Measurements from ENCODE around the gene COL1A1.

DNA sequence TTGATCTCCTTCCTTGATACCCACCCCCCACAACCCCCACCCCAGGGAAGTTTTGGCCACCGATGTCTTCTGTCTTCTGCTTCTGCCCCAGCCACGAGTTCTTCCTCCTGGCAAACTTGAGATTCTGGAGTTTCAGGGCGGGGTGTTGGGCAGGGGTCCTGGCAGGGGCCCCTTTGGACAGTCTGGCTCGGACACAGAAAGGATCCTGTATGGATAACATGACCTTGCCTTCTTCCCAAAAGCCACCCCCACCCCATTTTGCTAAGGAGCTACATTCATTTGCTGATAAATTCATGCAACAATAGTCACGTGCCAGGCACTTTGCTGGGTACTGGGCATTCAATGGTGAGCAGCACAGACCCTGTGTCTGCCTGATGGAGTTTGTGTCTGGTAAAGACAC is 5.9 kb upstream of the COL1A1 start:
- TF ChIP-seq, protein P1, sequence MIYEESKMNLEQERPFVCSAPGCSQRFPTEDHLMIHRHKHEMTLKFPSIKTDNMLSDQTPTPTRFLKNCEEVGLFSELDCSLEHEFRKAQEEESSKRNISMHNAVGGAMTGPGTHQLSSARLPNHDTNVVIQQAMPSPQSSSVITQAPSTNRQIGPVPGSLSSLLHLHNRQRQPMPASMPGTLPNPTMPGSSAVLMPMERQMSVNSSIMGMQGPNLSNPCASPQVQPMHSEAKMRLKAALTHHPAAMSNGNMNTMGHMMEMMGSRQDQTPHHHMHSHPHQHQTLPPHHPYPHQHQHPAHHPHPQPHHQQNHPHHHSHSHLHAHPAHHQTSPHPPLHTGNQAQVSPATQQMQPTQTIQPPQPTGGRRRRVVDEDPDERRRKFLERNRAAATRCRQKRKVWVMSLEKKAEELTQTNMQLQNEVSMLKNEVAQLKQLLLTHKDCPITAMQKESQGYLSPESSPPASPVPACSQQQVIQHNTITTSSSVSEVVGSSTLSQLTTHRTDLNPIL (CRISPR knock-in tag; IDR thresholded peaks at IDR 0.05; ENCODE audit: low read depth) = no peak
- no peak for TF ChIP-seq ZFP3 (CRISPR knock-in tag; IDR thresholded peaks at IDR 0.05)
- TF ChIP-seq ZNF8 (CRISPR knock-in tag; IDR thresholded peaks at IDR 0.05) = no peak
- no peak for TF ChIP-seq ZC3H10 (CRISPR knock-in tag; IDR thresholded peaks at IDR 0.05)
- no peak for TF ChIP-seq ZFP30 (CRISPR knock-in tag; IDR thresholded peaks at IDR 0.05)
- no peak for TF ChIP-seq ISL1 (CRISPR knock-in tag; IDR thresholded peaks at IDR 0.05)
- TF ChIP-seq, protein P2, sequence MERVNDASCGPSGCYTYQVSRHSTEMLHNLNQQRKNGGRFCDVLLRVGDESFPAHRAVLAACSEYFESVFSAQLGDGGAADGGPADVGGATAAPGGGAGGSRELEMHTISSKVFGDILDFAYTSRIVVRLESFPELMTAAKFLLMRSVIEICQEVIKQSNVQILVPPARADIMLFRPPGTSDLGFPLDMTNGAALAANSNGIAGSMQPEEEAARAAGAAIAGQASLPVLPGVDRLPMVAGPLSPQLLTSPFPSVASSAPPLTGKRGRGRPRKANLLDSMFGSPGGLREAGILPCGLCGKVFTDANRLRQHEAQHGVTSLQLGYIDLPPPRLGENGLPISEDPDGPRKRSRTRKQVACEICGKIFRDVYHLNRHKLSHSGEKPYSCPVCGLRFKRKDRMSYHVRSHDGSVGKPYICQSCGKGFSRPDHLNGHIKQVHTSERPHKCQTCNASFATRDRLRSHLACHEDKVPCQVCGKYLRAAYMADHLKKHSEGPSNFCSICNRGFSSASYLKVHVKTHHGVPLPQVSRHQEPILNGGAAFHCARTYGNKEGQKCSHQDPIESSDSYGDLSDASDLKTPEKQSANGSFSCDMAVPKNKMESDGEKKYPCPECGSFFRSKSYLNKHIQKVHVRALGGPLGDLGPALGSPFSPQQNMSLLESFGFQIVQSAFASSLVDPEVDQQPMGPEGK (CRISPR knock-in tag; IDR thresholded peaks at IDR 0.05; ENCODE audit: borderline replicate concordance) = no peak
- TF ChIP-seq OSR1 (CRISPR knock-in tag; IDR thresholded peaks at IDR 0.05) = no peak
- TF ChIP-seq, protein P3, sequence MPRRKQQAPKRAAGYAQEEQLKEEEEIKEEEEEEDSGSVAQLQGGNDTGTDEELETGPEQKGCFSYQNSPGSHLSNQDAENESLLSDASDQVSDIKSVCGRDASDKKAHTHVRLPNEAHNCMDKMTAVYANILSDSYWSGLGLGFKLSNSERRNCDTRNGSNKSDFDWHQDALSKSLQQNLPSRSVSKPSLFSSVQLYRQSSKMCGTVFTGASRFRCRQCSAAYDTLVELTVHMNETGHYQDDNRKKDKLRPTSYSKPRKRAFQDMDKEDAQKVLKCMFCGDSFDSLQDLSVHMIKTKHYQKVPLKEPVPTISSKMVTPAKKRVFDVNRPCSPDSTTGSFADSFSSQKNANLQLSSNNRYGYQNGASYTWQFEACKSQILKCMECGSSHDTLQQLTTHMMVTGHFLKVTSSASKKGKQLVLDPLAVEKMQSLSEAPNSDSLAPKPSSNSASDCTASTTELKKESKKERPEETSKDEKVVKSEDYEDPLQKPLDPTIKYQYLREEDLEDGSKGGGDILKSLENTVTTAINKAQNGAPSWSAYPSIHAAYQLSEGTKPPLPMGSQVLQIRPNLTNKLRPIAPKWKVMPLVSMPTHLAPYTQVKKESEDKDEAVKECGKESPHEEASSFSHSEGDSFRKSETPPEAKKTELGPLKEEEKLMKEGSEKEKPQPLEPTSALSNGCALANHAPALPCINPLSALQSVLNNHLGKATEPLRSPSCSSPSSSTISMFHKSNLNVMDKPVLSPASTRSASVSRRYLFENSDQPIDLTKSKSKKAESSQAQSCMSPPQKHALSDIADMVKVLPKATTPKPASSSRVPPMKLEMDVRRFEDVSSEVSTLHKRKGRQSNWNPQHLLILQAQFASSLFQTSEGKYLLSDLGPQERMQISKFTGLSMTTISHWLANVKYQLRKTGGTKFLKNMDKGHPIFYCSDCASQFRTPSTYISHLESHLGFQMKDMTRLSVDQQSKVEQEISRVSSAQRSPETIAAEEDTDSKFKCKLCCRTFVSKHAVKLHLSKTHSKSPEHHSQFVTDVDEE (CRISPR knock-in tag; IDR thresholded peaks at IDR 0.05) = no peak
- TF ChIP-seq BACH2 (CRISPR knock-in tag; IDR thresholded peaks at IDR 0.05; ENCODE audit: borderline replicate concordance) = no peak
- TF ChIP-seq SNAI2 (CRISPR knock-in tag; IDR thresholded peaks at IDR 0.05) = no peak
- TF ChIP-seq ARNTL (CRISPR knock-in tag; IDR thresholded peaks at IDR 0.05; ENCODE audit: borderline replicate concordance, low read depth) = no peak
- TF ChIP-seq PPARA (CRISPR knock-in tag; IDR thresholded peaks at IDR 0.05; ENCODE audit: borderline replicate concordance) = no peak
- no peak for TF ChIP-seq GLIS3 (CRISPR knock-in tag; IDR thresholded peaks at IDR 0.05)

Measured in SK-N-SH treated with all-trans-retinoic acid at 6 μM for 48 hours (cell line).